Liver (tissue), 9 donors: ENCODE results near the gene LPP. TPM values are rescaled to one million over a fixed set of nuclear protein-coding genes. Genes with fewer than 3 reads are reported as not detected.

Experiments used
- DNase-seq: peaks from one replicate; pipeline ENCODE4 v3.0.0-alpha.2; 2017; ENCODE audit warnings: low spot score
- H3K27ac ChIP-seq, 2 donors: one replicate each; pipeline ENCODE4 v1.7.0; 2013; ENCODE audit warnings: inconsistent platforms in 2 of 2, low read length in 2 of 2, control low read depth in 1 of 2, low read depth in 1 of 2, mild to moderate bottlenecking in 1 of 2
- H3K27me3 ChIP-seq, 4 donors: one replicate each; pipeline versions ENCODE4 v1.6.1 to v1.7.0; 2013; ENCODE audit warnings: low read length in 3 of 4, inconsistent platforms in 1 of 4, mild to moderate bottlenecking in 1 of 4, moderate library complexity in 1 of 4; ENCODE audit not compliant: control insufficient read depth in 4 of 4, insufficient read depth in 4 of 4
- H3K36me3 ChIP-seq, 4 donors: one replicate each; pipeline versions ENCODE4 v1.6.1 to v1.7.0; 2013; ENCODE audit warnings: low read length in 3 of 4, mild to moderate bottlenecking in 3 of 4, low read depth in 1 of 4, moderate library complexity in 1 of 4; ENCODE audit not compliant: control insufficient read depth in 4 of 4, insufficient read depth in 3 of 4
- H3K4me1 ChIP-seq, 4 donors: one replicate each; pipeline versions ENCODE4 v1.6.1 to v1.7.0; 2013; ENCODE audit warnings: low read length in 3 of 4, mild to moderate bottlenecking in 3 of 4, moderate library complexity in 1 of 4; ENCODE audit not compliant: control insufficient read depth in 4 of 4, insufficient read depth in 4 of 4
- H3K4me3 ChIP-seq, 3 donors: one replicate each; pipeline versions ENCODE4 v1.6.1 to v1.7.0; 2013; ENCODE audit warnings: low read length in 3 of 3, control low read depth in 1 of 3, low read depth in 1 of 3, mild to moderate bottlenecking in 1 of 3
- H3K9ac ChIP-seq, 2 donors: one replicate each; pipeline ENCODE4 v1.7.0; 2013; ENCODE audit warnings: low read length in 2 of 2, mild to moderate bottlenecking in 2 of 2, moderate library complexity in 2 of 2, control low read depth in 1 of 2, low read depth in 1 of 2
- H3K9me3 ChIP-seq, 4 donors: one replicate each; pipeline versions ENCODE4 v1.6.1 to v1.7.0; 2013; ENCODE audit warnings: low read length in 3 of 4; ENCODE audit not compliant: control insufficient read depth in 4 of 4
- CTCF ChIP-seq: fragments of 150-350 bp; IDR thresholded peaks from 2 replicates; pipeline ENCODE4 v1.5.1; 2017; ENCODE audit warnings: improper control_type of control experiment, low read depth, low read length; ENCODE audit not compliant: missing input control
- EGR1 ChIP-seq, 2 donors: IDR thresholded peaks; 2 replicates each; pipeline ENCODE4 v1.6.1; 2016 to 2018; ENCODE audit warnings: antibody characterized with exemption in 2 of 2, low read depth in 2 of 2
- FOXA1 ChIP-seq: IDR thresholded peaks from 2 replicates; pipeline ENCODE4 v1.6.1; 2016; ENCODE audit warnings: antibody characterized with exemption
- GABPA ChIP-seq, 2 donors: IDR thresholded peaks in 1 of 2; conservative IDR thresholded peaks in 1 of 2; 2 replicates each; pipeline ENCODE4 v1.6.1; 2016; ENCODE audit warnings: antibody characterized with exemption in 2 of 2, mild to moderate bottlenecking in 1 of 2, moderate library complexity in 1 of 2
- HNF4A ChIP-seq, 2 donors: conservative IDR thresholded peaks; 2 replicates each; pipeline ENCODE4 v1.6.1; 2016; ENCODE audit warnings: antibody characterized with exemption in 2 of 2, mild to moderate bottlenecking in 2 of 2
- HNF4G ChIP-seq: IDR thresholded peaks from 2 replicates; pipeline ENCODE4 v1.6.1; 2016; ENCODE audit warnings: antibody characterized with exemption
- MAX ChIP-seq: IDR thresholded peaks from 2 replicates; pipeline ENCODE4 v1.6.1; 2016; ENCODE audit warnings: antibody characterized with exemption
- NR2F2 ChIP-seq: IDR thresholded peaks from 2 replicates; pipeline ENCODE4 v1.6.1; 2016; ENCODE audit warnings: antibody characterized with exemption
- RAD21 ChIP-seq, 2 donors: IDR thresholded peaks; 2 replicates each; pipeline ENCODE4 v1.6.1; 2016; ENCODE audit warnings: antibody characterized with exemption in 2 of 2, mild to moderate bottlenecking in 2 of 2
- REST ChIP-seq: IDR thresholded peaks from 2 replicates; pipeline ENCODE4 v1.6.1; 2016; ENCODE audit warnings: antibody characterized with exemption, mild to moderate bottlenecking
- RXRA ChIP-seq, 2 donors: IDR thresholded peaks; 2 replicates each; pipeline ENCODE4 v1.6.1; 2017 to 2018; ENCODE audit warnings: antibody characterized with exemption in 2 of 2, mild to moderate bottlenecking in 1 of 2
- SP1 ChIP-seq: IDR thresholded peaks from 2 replicates; pipeline ENCODE4 v1.6.1; 2018; ENCODE audit warnings: antibody characterized with exemption, mild to moderate bottlenecking
- YY1 ChIP-seq: IDR thresholded peaks from 2 replicates; pipeline ENCODE4 v1.6.1; 2016; ENCODE audit warnings: antibody characterized with exemption, mild to moderate bottlenecking
- WGBS: extraction: QIAGEN DNeasy Blood & Tissue Kit; methylation state at CpG from one replicate; pipeline ENCODE4 v1.1.7; 2013; 5-methylcytosine and 5-hydroxymethylcytosine counted together
- polyA plus RNA-seq, 2 donors: library from polyadenylated mRNA; stranded (reverse) in 1 of 2; unstranded in 1 of 2; fragments of 200-250 nt in 1 of 2; fragments of >200 nt in 1 of 2; fragmentation: Nextera tagmentation in 1 of 2; extraction: Ambion mirVana in 1 of 2; gene quantifications; one replicate each; pipeline versions ENCODE4 v1.2.1 to v1.2.3, GENCODE V29; 2013 to 2015
- total RNA-seq, 2 donors: library from RNA; depleted of rRNA; stranded (reverse); fragments of >200 nt; gene quantifications; one replicate each; pipeline ENCODE4 v1.2.3, GENCODE V29; 2014
- TF ChIP-seq, protein P1 (sequence below): IDR thresholded peaks from 2 replicates; pipeline ENCODE4 v1.6.1; 2016; ENCODE audit warnings: antibody characterized with exemption
- TF ChIP-seq, protein P2 (sequence below): IDR thresholded peaks from 2 replicates; pipeline ENCODE4 v1.6.1; 2016; ENCODE audit warnings: antibody characterized with exemption
- donor health status: healthy.
- donor health status: healthy.
- donor health status: healthy.
- donor health status: healthy.
- donor health status: healthy.

Gene LPP
- total and polyA plus RNA-seq, 4 donors = 3.3 to 53.7 (median 28.2) TPM

DNA sequence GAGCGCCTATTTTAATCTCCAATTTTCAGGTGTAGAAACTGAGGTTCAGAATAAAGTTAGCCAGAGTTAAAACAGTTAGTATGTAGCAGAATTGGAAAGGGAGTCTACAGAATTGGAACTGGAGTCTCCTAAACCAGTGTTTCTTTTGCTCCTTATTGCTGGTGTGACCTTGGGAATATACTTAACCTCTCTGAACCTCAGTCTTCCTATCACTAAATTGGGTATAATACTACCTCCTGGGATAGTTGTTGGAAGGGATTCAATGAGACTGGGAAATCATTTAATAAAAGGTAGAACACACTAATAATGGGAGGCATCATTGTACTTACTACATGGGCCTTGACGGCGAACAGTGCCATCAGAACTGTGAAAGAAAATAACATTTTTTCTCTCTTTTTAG is 55.1 kb downstream of the LPP start:
- Histone ChIP-seq H3K4me3 (no peak overlapping the region), H3K9me3 (no peaks in the 10 kb centered on the region), H3K4me1 (peaks cover 4 to 32% (median 17%) of the 10 kb centered on the region in 4 donors), H3K27ac (no peak overlapping the region), H3K36me3 (peaks cover 0 to 5% (median 2%) of the 10 kb centered on the region in 4 donors), H3K27me3 (no peaks in the 10 kb centered on the region), H3K9ac (no peak overlapping the region)
- DNase-seq = no peak
- no peak for TF ChIP-seq CTCF
- TF ChIP-seq HNF4G = no peak
- TF ChIP-seq YY1 = no peak
- no peak for TF ChIP-seq EGR1 (IDR thresholded peaks at IDR 0.05; ENCODE audit: low read depth in 2 of 2)
- no peak for TF ChIP-seq MAX
- TF ChIP-seq RXRA (IDR thresholded peaks at IDR 0.05) = no peak
- no peak for TF ChIP-seq SP1
- no peak for TF ChIP-seq NR2F2
- TF ChIP-seq HNF4A (conservative IDR thresholded peaks at IDR 0.05) = no peak
- TF ChIP-seq REST = no peak
- TF ChIP-seq RAD21 (IDR thresholded peaks at IDR 0.05) = no peak
- TF ChIP-seq, protein P1, sequence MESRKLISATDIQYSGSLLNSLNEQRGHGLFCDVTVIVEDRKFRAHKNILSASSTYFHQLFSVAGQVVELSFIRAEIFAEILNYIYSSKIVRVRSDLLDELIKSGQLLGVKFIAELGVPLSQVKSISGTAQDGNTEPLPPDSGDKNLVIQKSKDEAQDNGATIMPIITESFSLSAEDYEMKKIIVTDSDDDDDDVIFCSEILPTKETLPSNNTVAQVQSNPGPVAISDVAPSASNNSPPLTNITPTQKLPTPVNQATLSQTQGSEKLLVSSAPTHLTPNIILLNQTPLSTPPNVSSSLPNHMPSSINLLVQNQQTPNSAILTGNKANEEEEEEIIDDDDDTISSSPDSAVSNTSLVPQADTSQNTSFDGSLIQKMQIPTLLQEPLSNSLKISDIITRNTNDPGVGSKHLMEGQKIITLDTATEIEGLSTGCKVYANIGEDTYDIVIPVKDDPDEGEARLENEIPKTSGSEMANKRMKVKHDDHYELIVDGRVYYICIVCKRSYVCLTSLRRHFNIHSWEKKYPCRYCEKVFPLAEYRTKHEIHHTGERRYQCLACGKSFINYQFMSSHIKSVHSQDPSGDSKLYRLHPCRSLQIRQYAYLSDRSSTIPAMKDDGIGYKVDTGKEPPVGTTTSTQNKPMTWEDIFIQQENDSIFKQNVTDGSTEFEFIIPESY = no peak
- TF ChIP-seq, protein P2, sequence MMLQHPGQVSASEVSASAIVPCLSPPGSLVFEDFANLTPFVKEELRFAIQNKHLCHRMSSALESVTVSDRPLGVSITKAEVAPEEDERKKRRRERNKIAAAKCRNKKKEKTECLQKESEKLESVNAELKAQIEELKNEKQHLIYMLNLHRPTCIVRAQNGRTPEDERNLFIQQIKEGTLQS = no peak
- WGBS = 86% methylated on average over 3 of the region's 3 CpGs

- no peak overlapping the region for H3K4me3 ChIP-seq
- no peak for DNase-seq
- no peak for TF ChIP-seq GABPA (IDR thresholded peaks at IDR 0.05 in 1 of 2, conservative IDR thresholded peaks at IDR 0.05 in 1 of 2)
- no peak for TF ChIP-seq FOXA1
- H3K9me3 ChIP-seq = no peaks in the 10 kb centered on the region
- H3K27me3 ChIP-seq = no peaks in the 10 kb centered on the region
- H3K36me3 ChIP-seq = peaks cover 0 to 5% (median 2%) of the 10 kb centered on the region in 4 donors
- H3K9ac ChIP-seq = no peak overlapping the region
- 97% methylated on average over 1 of the region's 1 CpG for WGBS
- H3K27ac ChIP-seq = no peak overlapping the region
- peaks cover 4 to 32% (median 17%) of the 10 kb centered on the region in 4 donors for H3K4me1 ChIP-seq
Measured at GRCh38 chr3:188209740-188210139, 55.8 kb downstream of the LPP start.
